Measurements from ENCODE around the gene ACSL3. TPM values are rescaled to one million over a fixed set of nuclear protein-coding genes. Genes with fewer than 3 reads are reported as not detected.

ACSL3 gene
- total RNA-seq, 1 experiment from 2014 or later = 85.2 TPM

DNA sequence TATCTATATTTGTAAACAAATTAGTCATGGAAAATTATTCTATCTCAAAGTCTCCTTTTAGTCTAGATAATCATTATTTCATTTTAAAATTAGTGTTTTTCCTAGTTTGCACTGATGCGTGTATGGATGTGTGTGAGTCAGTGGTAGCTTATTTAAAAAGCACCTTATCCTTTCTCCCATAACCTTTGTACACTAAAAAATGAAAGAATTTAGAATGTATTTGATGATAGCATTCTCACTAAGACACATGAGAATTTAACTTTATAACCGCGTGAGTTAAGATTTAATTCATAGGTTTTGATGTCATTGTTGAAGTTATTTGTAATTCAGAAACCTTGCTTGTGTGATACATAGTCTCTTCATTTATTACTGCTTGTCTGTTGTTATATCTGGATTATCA, 81.7 kb downstream of the ACSL3 start:
- Histone ChIP-seq H3K27me3 (ENCODE audit: control insufficient read depth, insufficient read depth, low read length) (no peaks in the 10 kb centered on the region), H3K36me3 (ENCODE audit: control insufficient read depth, insufficient read depth, low read length) (peaks cover 8% of the 10 kb centered on the region; the same call in 1 of the 2 replicates), H3K4me1 (ENCODE audit: control insufficient read depth, insufficient read depth, low read length) (no peaks in the 10 kb centered on the region), H3K27ac (ENCODE audit: low read length) (no peak overlapping the region), H3K4me3 (ENCODE audit: low read depth in 2 of 2, low read length in 2 of 2) (no peak overlapping the region), H3K9me3 (ENCODE audit: control insufficient read depth, insufficient read depth, low read depth, low read length) (no peaks in the 10 kb centered on the region; the same call in 1 of the 2 replicates)
- intact Hi-C loops (cut with micrococcal nuclease; ENCODE audit: unreplicated experiment) (no loop called here), in situ Hi-C loops (cut with HindIII; ENCODE audit: low pct_unique_long_range_greater_than_20kb, low sequenced_read_pairs) (no loop called here)
- ChIA-PET CTCF (no interaction called here), POLR2A (no interaction called here)
- no TSS peak for BruUV-seq (replicated peaks)
- no peak for ATAC-seq
- DNase-seq (ENCODE audit: low read depth, low spot score) = no peak
- TF ChIP-seq SIN3A (IDR thresholded peaks at IDR 0.05; ENCODE audit: borderline replicate concordance, insufficient read depth, low read depth, low read length) (no peak), TCF7L2 (IDR thresholded peaks at IDR 0.05; ENCODE audit: low read depth, low read length) (no peak), POLR2AphosphoS5 (IDR thresholded peaks at IDR 0.05; ENCODE audit: low read depth, low read length) (no peak)
- TF ChIP-seq, protein P1, sequence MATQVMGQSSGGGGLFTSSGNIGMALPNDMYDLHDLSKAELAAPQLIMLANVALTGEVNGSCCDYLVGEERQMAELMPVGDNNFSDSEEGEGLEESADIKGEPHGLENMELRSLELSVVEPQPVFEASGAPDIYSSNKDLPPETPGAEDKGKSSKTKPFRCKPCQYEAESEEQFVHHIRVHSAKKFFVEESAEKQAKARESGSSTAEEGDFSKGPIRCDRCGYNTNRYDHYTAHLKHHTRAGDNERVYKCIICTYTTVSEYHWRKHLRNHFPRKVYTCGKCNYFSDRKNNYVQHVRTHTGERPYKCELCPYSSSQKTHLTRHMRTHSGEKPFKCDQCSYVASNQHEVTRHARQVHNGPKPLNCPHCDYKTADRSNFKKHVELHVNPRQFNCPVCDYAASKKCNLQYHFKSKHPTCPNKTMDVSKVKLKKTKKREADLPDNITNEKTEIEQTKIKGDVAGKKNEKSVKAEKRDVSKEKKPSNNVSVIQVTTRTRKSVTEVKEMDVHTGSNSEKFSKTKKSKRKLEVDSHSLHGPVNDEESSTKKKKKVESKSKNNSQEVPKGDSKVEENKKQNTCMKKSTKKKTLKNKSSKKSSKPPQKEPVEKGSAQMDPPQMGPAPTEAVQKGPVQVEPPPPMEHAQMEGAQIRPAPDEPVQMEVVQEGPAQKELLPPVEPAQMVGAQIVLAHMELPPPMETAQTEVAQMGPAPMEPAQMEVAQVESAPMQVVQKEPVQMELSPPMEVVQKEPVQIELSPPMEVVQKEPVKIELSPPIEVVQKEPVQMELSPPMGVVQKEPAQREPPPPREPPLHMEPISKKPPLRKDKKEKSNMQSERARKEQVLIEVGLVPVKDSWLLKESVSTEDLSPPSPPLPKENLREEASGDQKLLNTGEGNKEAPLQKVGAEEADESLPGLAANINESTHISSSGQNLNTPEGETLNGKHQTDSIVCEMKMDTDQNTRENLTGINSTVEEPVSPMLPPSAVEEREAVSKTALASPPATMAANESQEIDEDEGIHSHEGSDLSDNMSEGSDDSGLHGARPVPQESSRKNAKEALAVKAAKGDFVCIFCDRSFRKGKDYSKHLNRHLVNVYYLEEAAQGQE (IDR thresholded peaks at IDR 0.05; ENCODE audit: insufficient read depth in 1 of 2, low read depth in 2 of 2, low read length in 1 of 2) = no peak
- TF ChIP-seq, protein P2, sequence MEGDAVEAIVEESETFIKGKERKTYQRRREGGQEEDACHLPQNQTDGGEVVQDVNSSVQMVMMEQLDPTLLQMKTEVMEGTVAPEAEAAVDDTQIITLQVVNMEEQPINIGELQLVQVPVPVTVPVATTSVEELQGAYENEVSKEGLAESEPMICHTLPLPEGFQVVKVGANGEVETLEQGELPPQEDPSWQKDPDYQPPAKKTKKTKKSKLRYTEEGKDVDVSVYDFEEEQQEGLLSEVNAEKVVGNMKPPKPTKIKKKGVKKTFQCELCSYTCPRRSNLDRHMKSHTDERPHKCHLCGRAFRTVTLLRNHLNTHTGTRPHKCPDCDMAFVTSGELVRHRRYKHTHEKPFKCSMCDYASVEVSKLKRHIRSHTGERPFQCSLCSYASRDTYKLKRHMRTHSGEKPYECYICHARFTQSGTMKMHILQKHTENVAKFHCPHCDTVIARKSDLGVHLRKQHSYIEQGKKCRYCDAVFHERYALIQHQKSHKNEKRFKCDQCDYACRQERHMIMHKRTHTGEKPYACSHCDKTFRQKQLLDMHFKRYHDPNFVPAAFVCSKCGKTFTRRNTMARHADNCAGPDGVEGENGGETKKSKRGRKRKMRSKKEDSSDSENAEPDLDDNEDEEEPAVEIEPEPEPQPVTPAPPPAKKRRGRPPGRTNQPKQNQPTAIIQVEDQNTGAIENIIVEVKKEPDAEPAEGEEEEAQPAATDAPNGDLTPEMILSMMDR (IDR thresholded peaks at IDR 0.05) = no peak

DNA sequence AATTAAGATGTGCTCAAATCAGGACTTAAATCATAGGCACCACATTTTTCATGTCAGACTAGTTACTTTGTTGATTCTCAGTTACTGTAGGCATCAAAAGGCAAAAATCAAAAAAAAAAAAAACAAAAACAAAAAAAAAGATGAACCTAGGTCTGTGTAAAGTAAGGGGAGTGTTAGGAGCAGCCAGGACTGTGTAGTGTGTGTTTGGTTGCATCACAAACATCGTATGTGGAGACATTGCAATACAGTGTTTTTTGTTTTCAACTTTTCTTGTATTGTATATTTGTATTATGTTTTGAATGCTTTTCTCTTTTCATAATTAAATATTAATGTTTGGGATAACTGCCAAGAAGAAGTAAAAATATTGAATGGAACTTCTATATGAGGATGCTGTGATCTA, 82.1 kb downstream of the ACSL3 start:
- DNase-seq (ENCODE audit: low read depth, low spot score) (no peak), ATAC-seq (no peak)
- intact Hi-C loops (cut with micrococcal nuclease; ENCODE audit: unreplicated experiment) (no loop called here), in situ Hi-C loops (cut with HindIII; ENCODE audit: low pct_unique_long_range_greater_than_20kb, low sequenced_read_pairs) (no loop called here)
- H3K4me1 ChIP-seq (ENCODE audit: control insufficient read depth, insufficient read depth, low read length) = no peaks in the 10 kb centered on the region
- peaks cover 8% of the 10 kb centered on the region; the same call in 1 of the 2 replicates for H3K36me3 ChIP-seq (ENCODE audit: control insufficient read depth, insufficient read depth, low read length)
- TF ChIP-seq, protein P2 (IDR thresholded peaks at IDR 0.05) = no peak
- no peak overlapping the region for H3K4me3 ChIP-seq (ENCODE audit: low read depth in 2 of 2, low read length in 2 of 2)
- H3K9me3 ChIP-seq (ENCODE audit: control insufficient read depth, insufficient read depth, low read depth, low read length) = no peaks in the 10 kb centered on the region
- ChIA-PET POLR2A (no interaction called here), CTCF (no interaction called here)
- H3K27ac ChIP-seq (ENCODE audit: low read length) = no peak overlapping the region
- H3K27me3 ChIP-seq (ENCODE audit: control insufficient read depth, insufficient read depth, low read length) = no peaks in the 10 kb centered on the region
- BruUV-seq (replicated peaks) = no TSS peak

DNA sequence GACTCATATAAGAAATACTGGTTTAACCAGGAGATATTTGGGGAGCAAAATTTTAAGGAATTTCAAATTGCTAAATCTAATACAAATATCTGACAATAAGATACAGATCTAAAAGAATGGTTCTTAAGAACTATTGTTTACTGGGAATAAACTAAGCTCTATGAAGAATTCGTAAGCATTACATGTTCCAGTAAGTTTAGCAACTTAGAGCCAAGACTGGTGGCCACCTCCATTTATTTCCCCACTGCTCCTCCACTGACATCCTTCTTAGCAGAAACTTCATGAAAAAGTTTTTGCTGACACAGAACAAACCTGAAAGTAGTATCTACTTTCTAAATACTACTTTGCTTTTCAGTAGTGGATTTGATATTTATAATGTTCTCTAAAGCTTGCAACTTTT, 83.0 kb downstream of the ACSL3 start:
- intact Hi-C loops (cut with micrococcal nuclease; ENCODE audit: unreplicated experiment) (no loop called here), in situ Hi-C loops (cut with HindIII; ENCODE audit: low pct_unique_long_range_greater_than_20kb, low sequenced_read_pairs) (no loop called here)
- TF ChIP-seq, protein P2 (IDR thresholded peaks at IDR 0.05) = no peak
- TF ChIP-seq TCF7L2 (IDR thresholded peaks at IDR 0.05; ENCODE audit: low read depth, low read length) (no peak), SIN3A (IDR thresholded peaks at IDR 0.05; ENCODE audit: borderline replicate concordance, insufficient read depth, low read depth, low read length) (no peak), POLR2AphosphoS5 (IDR thresholded peaks at IDR 0.05; ENCODE audit: low read depth, low read length) (no peak)
- TF ChIP-seq, protein P1 (IDR thresholded peaks at IDR 0.05; ENCODE audit: insufficient read depth in 1 of 2, low read depth in 2 of 2, low read length in 1 of 2) = no peak
- H3K9me3 ChIP-seq (ENCODE audit: control insufficient read depth, insufficient read depth, low read depth, low read length) = no peaks in the 10 kb centered on the region
- no peak overlapping the region for H3K27ac ChIP-seq (ENCODE audit: low read length)
- H3K36me3 ChIP-seq (ENCODE audit: control insufficient read depth, insufficient read depth, low read length) = peaks cover 8% of the 10 kb centered on the region; the same call in 1 of the 2 replicates
- BruUV-seq (replicated peaks) = no TSS peak
- H3K4me1 ChIP-seq (ENCODE audit: control insufficient read depth, insufficient read depth, low read length) = no peaks in the 10 kb centered on the region
- no peak overlapping the region for H3K4me3 ChIP-seq (ENCODE audit: low read depth in 2 of 2, low read length in 2 of 2)
- DNase-seq (ENCODE audit: low read depth, low spot score) = no peak
- ChIA-PET CTCF (no interaction called here), POLR2A (no interaction called here)
- ATAC-seq = no peak
- no peaks in the 10 kb centered on the region for H3K27me3 ChIP-seq (ENCODE audit: control insufficient read depth, insufficient read depth, low read length)

Data from Panc1 (cell line).